A549 (cell line): ENCODE data around the gene WFDC1. TPM values are rescaled to one million over a fixed set of nuclear protein-coding genes. Genes with fewer than 3 reads are reported as not detected.

Source experiments
- ATAC-seq, 2 experiments: fragments of 200-7000 bp in 1 of 2; fragments of >200 bp in 1 of 2; cut with Nextera tagmentation in 1 of 2; cut with Tn5 transposase in 1 of 2; 3 replicates each; pipeline versions ENCODE4 v1.8.0 to v1.9.1; 2018 to 2020; ENCODE audit warnings: mild to moderate bottlenecking in 1 of 2, moderate library complexity in 1 of 2
- CTCF ChIA-PET: fragments of 300-600 bp; sonication (Branson Sonifier 250); formaldehyde crosslinking; extraction: SDS; loops from one replicate; lab custom pipeline; 2021; ENCODE audit warnings: antibody characterized with exemption, inconsistent platforms; lab: Yijun Ruan, JAX
- POLR2A ChIA-PET: fragments of 350-600 bp; formaldehyde crosslinking; extraction: SDS; loops from one replicate; lab custom pipeline; 2021; ENCODE audit warnings: antibody characterized with exemption, inconsistent platforms; lab: Yijun Ruan, JAX
- DNase-seq, 2 experiments: peaks; one replicate each; pipeline versions ENCODE4 v3.0.0 to v3.0.0-alpha.2; 2011 to 2016; ENCODE audit warnings: low read depth in 1 of 2, low spot score in 1 of 2
- FAIRE-seq: peaks from 2 replicates; lab custom pipeline; 2011; peaks lifted over from hg19 to GRCh38; lab: Jason Lieb, UNC
- H3K27ac ChIP-seq, 2 experiments: fragments of >200 bp; sonication (Bioruptor Twin); formaldehyde crosslinking; 3 replicates each; pipeline ENCODE4 v1.5.1; 2016 to 2017
- H3K4me1 ChIP-seq: fragments of >200 bp; sonication (Bioruptor Twin); formaldehyde crosslinking; 3 replicates; pipeline ENCODE4 v1.6.1; 2016
- H3K4me2 ChIP-seq: fragments of >200 bp; sonication (Bioruptor Twin); formaldehyde crosslinking; 3 replicates; pipeline ENCODE4 v1.6.1; 2016
- H3K4me3 ChIP-seq: fragments of >200 bp; sonication (Bioruptor Twin); formaldehyde crosslinking; 3 replicates; pipeline ENCODE4 v1.5.1; 2016
- H3K9me3 ChIP-seq: fragments of >200 bp; sonication (Bioruptor Twin); formaldehyde crosslinking; 3 replicates; pipeline ENCODE4 v1.6.1; 2016
- BHLHE40 ChIP-seq: IDR thresholded peaks from 2 replicates; pipeline ENCODE4 v1.6.1; 2012; ENCODE audit warnings: low read depth, low read length, inconsistent platforms
- CBX2 ChIP-seq: fragments of 200-600 bp; sonication (generic); IDR thresholded peaks from 2 replicates; pipeline ENCODE4 v1.6.1; 2016; ENCODE audit warnings: low read depth, mild to moderate bottlenecking, borderline replicate concordance
- ESRRA ChIP-seq: fragments of 150-350 bp; IDR thresholded peaks from 2 replicates; pipeline ENCODE4 v1.6.1; 2014; ENCODE audit warnings: mild to moderate bottlenecking, low read length, borderline replicate concordance
- FOSB ChIP-seq: fragments of 250-450 bp; sonication (Bioruptor Pico); IDR thresholded peaks from 2 replicates; pipeline ENCODE4 v1.5.0; 2020; ENCODE audit warnings: mild to moderate bottlenecking, moderate library complexity
- FOSL2 ChIP-seq, 2 experiments: fragments of 450-650 bp in 1 of 2; fragments of >200 bp in 1 of 2; sonication (Bioruptor Twin) in 1 of 2; formaldehyde crosslinking; IDR thresholded peaks; 2 replicates each; pipeline versions ENCODE4 v1.5.0 to v1.6.1; 2016 to 2020; ENCODE audit warnings: mild to moderate bottlenecking in 1 of 2, moderate library complexity in 1 of 2
- FOXS1 ChIP-seq: fragments of 250-450 bp; sonication (Bioruptor Pico); IDR thresholded peaks from 2 replicates; pipeline ENCODE4 v1.5.0; 2020; ENCODE audit warnings: mild to moderate bottlenecking, moderate library complexity
- HEYL ChIP-seq: fragments of 250-450 bp; sonication (Bioruptor Pico); IDR thresholded peaks from 2 replicates; pipeline ENCODE4 v1.8.0; 2021; ENCODE audit warnings: mild to moderate bottlenecking, moderate library complexity
- HOXB13 ChIP-seq: fragments of 250-450 bp; sonication (Bioruptor Pico); IDR thresholded peaks from 2 replicates; pipeline ENCODE4 v1.5.0; 2020; ENCODE audit warnings: low read depth, mild to moderate bottlenecking, moderate library complexity
- HOXB5 ChIP-seq: fragments of 250-450 bp; sonication (Bioruptor Pico); IDR thresholded peaks from 2 replicates; pipeline ENCODE4 v1.5.0; 2020; ENCODE audit warnings: mild to moderate bottlenecking, moderate library complexity
- JUNB ChIP-seq: fragments of >200 bp; sonication (Bioruptor Twin); formaldehyde crosslinking; IDR thresholded peaks from 2 replicates; pipeline ENCODE4 v1.6.1; 2016
- KDM1A ChIP-seq: fragments of 200-600 bp; sonication (generic); IDR thresholded peaks from 2 replicates; pipeline ENCODE4 v1.6.1; 2016; ENCODE audit warnings: low read depth, mild to moderate bottlenecking
- KDM5A ChIP-seq: fragments of 200-600 bp; sonication (generic); IDR thresholded peaks from 2 replicates; pipeline ENCODE4 v1.6.1; 2016; ENCODE audit warnings: antibody characterized with exemption, mild to moderate bottlenecking
- MAFK ChIP-seq: fragments of 450-650 bp; IDR thresholded peaks from 2 replicates; pipeline ENCODE4 v1.6.1; 2014; ENCODE audit not compliant: partially characterized antibody
- MYC ChIP-seq: IDR thresholded peaks from 2 replicates; pipeline ENCODE4 v1.6.1; 2012; ENCODE audit warnings: mild to moderate bottlenecking, inconsistent platforms, low read length, improper control_type of control experiment, borderline replicate concordance
- PHF8 ChIP-seq: fragments of 200-600 bp; sonication (generic); IDR thresholded peaks from 2 replicates; pipeline ENCODE4 v1.6.1; 2016; ENCODE audit warnings: low read depth, mild to moderate bottlenecking, antibody characterized with exemption, moderate library complexity, borderline replicate concordance
- POLR2A ChIP-seq: IDR thresholded peaks from 2 replicates; pipeline ENCODE4 v1.6.1; 2012; ENCODE audit warnings: mild to moderate bottlenecking, low read length
- POLR2AphosphoS2 ChIP-seq: conservative IDR thresholded peaks from 2 replicates; pipeline ENCODE4 v1.6.1; 2012; ENCODE audit warnings: low read length, improper control_type of control experiment, inconsistent platforms
- RAD21 ChIP-seq, 2 experiments: fragments of >200 bp in 1 of 2; sonication (Bioruptor Twin) in 1 of 2; formaldehyde crosslinking in 1 of 2; IDR thresholded peaks in 1 of 2; conservative IDR thresholded peaks in 1 of 2; 2 replicates in 1 of 2; 3 replicates in 1 of 2; pipeline ENCODE4 v1.6.1; 2012 to 2018; ENCODE audit warnings: inconsistent platforms in 1 of 2
- RCOR1 ChIP-seq: fragments of 150-350 bp; IDR thresholded peaks from 2 replicates; pipeline ENCODE4 v1.6.1; 2014; ENCODE audit warnings: antibody characterized with exemption, low read length, low read depth
- REST ChIP-seq: fragments of 200-600 bp; sonication (generic); IDR thresholded peaks from 2 replicates; pipeline ENCODE4 v1.6.1; 2016; ENCODE audit warnings: antibody characterized with exemption, mild to moderate bottlenecking, moderate library complexity
- RFX5 ChIP-seq: fragments of 450-650 bp; IDR thresholded peaks from 2 replicates; pipeline ENCODE4 v1.7.1; 2014; ENCODE audit warnings: antibody characterized with exemption, mild to moderate bottlenecking, moderate library complexity
- RNF2 ChIP-seq: fragments of 200-600 bp; sonication (generic); IDR thresholded peaks from 2 replicates; pipeline ENCODE4 v1.6.1; 2016; ENCODE audit warnings: low read depth, mild to moderate bottlenecking, antibody characterized with exemption, moderate library complexity, borderline replicate concordance
- TFCP2L1 ChIP-seq: fragments of 250-450 bp; sonication (Bioruptor Pico); IDR thresholded peaks from 2 replicates; pipeline ENCODE4 v1.5.0; 2021; ENCODE audit warnings: mild to moderate bottlenecking
- TP53 ChIP-seq: fragments of 250-450 bp; sonication (Bioruptor Pico); IDR thresholded peaks from 2 replicates; pipeline ENCODE4 v1.5.0; 2021; ENCODE audit warnings: mild to moderate bottlenecking, moderate library complexity
- ZC3H11A ChIP-seq: fragments of 450-650 bp; IDR thresholded peaks from 2 replicates; pipeline ENCODE4 v1.6.1; 2014; ENCODE audit warnings: antibody characterized with exemption, mild to moderate bottlenecking
- ZFP36 ChIP-seq: fragments of 450-650 bp; IDR thresholded peaks from 2 replicates; pipeline ENCODE4 v1.6.1; 2014; ENCODE audit warnings: borderline replicate concordance; ENCODE audit not compliant: partially characterized antibody
- WGBS: methylation state at CpG from one replicate; pipeline ENCODE4 v1.1.6; 2017; ENCODE audit errors: missing lambda C conversion rate; 5-methylcytosine and 5-hydroxymethylcytosine counted together
- polyA plus RNA-seq, 4 experiments: library from polyadenylated mRNA; depleted of rRNA in 3 of 4; stranded (reverse); fragments of >200 nt; fragmentation: RNase III in 1 of 4; extraction: RNeasy Plus Mini Kit Qiagen cat#74134 plus additional on column Dnase treatment in 1 of 4; gene quantifications; 2 replicates in 3 of 4; 3 replicates in 1 of 4; pipeline ENCODE4 v1.2.3, GENCODE V29; 2011 to 2017
- TF ChIP-seq, protein P1 (sequence below): fragments of >200 bp; sonication (Bioruptor Twin); formaldehyde crosslinking; IDR thresholded peaks from 2 replicates; pipeline ENCODE4 v1.6.1; 2016
- TF ChIP-seq, protein P2 (sequence below): IDR thresholded peaks from 2 replicates; pipeline ENCODE4 v1.6.1; 2012
- TF ChIP-seq, protein P3 (sequence below): fragments of >200 bp; sonication (Bioruptor Twin); formaldehyde crosslinking; IDR thresholded peaks from 3 replicates; pipeline ENCODE4 v1.5.1; 2016
- TF ChIP-seq, protein P4 (sequence below): fragments of 250-450 bp; sonication (Bioruptor Pico); IDR thresholded peaks from 2 replicates; pipeline ENCODE4 v1.5.0; 2020; ENCODE audit warnings: low read depth, mild to moderate bottlenecking, moderate library complexity

The WFDC1 gene
- polyA plus RNA-seq, 2 of the 4 experiments (the other 2 are of a cell fraction): not detected

DNA sequence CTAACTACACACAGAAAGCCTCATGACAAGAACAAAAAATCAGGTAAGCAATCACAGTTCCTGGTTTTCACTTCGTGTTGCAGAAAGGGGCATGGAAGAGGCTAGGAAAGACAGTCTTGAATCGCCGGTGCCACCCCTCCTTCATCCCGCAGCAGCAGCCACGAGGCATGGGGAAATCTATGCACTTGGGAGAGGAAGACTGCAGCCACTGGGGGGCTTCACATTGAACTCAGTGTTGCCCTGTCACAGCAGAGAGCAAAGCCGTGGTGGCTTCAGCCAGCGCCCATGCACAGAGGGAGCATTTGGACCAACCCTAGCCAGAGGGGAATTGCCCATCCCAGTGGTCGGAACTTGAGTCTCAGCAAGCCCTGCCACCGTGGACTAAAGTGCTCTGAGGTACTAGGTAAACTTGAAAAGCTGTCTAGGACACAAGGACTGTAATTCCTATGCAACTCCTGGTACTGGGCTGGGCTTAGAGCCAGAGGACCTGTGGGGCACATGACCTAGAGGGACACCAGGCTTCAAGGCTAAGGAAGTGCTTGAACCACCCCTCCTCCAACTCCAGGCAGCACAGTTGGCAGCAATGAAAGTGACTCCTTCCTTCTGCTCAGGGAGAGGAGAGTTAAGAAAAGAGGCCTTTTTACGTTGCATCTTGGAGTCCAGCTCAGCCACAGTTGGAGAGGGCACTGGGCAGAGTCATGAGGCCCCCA lies 38.5 kb downstream of the WFDC1 start:
- POLR2A ChIA-PET: no interaction called here
- no peak overlapping the region for H3K27ac ChIP-seq
- DNase-seq: no peak
- H3K4me2 ChIP-seq: no peak overlapping the region
- H3K9me3 ChIP-seq: peaks cover 10% of the 10 kb centered on the region; the same call in 2 of the 3 replicates
- H3K4me1 ChIP-seq: no peaks in the 10 kb centered on the region
- ATAC-seq: no peak; a peak in 2 of 6 replicates
- no peak for FAIRE-seq
- no peak overlapping the region for H3K4me3 ChIP-seq
- 55% methylated on average over 9 of the region's 10 CpGs for whole genome bisulfite sequencing
- CTCF ChIA-PET: interaction anchor here (1.1 kb wide), 1 partner anchor 49 kb away, joined by 3 read pairs; no protein-coding TSS in a partner anchor
- TF ChIP-seq TP53 (no peak), POLR2A (no peak), KDM5A (no peak), ESRRA (no peak), TFCP2L1 (CRISPR knock-in tag) (no peak), CBX2 (no peak), HOXB13 (CRISPR knock-in tag) (no peak), ZC3H11A (no peak), FOXS1 (no peak), RCOR1 (no peak), POLR2AphosphoS2 (no peak), HEYL (CRISPR knock-in tag) (no peak), KDM1A (no peak), RNF2 (no peak), MAFK (no peak), FOSL2 (IDR thresholded peaks at IDR 0.05) (no peak), FOSL2 (CRISPR knock-in tag; IDR thresholded peaks at IDR 0.05) (no peak), BHLHE40 (no peak)
- TF ChIP-seq, protein P1, sequence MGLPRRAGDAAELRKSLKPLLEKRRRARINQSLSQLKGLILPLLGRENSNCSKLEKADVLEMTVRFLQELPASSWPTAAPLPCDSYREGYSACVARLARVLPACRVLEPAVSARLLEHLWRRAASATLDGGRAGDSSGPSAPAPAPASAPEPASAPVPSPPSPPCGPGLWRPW: no peak
- TF ChIP-seq, protein P2, sequence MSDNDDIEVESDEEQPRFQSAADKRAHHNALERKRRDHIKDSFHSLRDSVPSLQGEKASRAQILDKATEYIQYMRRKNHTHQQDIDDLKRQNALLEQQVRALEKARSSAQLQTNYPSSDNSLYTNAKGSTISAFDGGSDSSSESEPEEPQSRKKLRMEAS: no peak

DNA sequence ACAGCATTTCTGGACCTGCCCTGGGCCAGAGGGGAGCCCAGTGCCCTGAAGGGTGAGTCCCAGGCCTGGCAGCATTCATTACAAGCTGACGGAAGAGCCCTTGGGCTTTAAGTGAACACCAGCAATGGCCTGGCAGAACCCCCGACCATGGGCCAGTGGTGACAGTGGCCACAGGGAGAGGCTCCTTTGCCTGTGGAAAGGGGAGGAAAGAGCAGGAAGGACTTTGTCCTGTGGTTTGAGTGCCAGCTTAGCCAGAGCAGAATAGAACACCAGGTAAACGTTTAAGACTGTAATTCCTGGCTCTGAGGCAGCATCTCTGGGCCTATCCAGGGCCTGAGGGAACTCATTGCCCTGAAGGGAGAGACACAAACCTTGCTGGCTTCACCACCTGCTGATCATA lies 39.4 kb downstream of the WFDC1 start:
- no peak for DNase-seq
- Histone ChIP-seq H3K27ac (no peak overlapping the region), H3K4me3 (no peak overlapping the region), H3K9me3 (peaks cover 8% of the 10 kb centered on the region; the same call in 2 of the 3 replicates), H3K4me2 (no peak overlapping the region), H3K4me1 (no peaks in the 10 kb centered on the region)
- no peak for ATAC-seq
- no peak for TF ChIP-seq RAD21 (conservative IDR thresholded peaks at IDR 0.05 in 1 of 2, IDR thresholded peaks at IDR 0.05 in 1 of 2)
- TF ChIP-seq RFX5: no peak
- no peak for TF ChIP-seq MYC
- TF ChIP-seq FOSB (CRISPR knock-in tag): no peak
- no peak for TF ChIP-seq ZFP36
- TF ChIP-seq TFCP2L1 (CRISPR knock-in tag): no peak
- TF ChIP-seq ESRRA: no peak
- TF ChIP-seq HOXB5: no peak
- TF ChIP-seq, protein P3, sequence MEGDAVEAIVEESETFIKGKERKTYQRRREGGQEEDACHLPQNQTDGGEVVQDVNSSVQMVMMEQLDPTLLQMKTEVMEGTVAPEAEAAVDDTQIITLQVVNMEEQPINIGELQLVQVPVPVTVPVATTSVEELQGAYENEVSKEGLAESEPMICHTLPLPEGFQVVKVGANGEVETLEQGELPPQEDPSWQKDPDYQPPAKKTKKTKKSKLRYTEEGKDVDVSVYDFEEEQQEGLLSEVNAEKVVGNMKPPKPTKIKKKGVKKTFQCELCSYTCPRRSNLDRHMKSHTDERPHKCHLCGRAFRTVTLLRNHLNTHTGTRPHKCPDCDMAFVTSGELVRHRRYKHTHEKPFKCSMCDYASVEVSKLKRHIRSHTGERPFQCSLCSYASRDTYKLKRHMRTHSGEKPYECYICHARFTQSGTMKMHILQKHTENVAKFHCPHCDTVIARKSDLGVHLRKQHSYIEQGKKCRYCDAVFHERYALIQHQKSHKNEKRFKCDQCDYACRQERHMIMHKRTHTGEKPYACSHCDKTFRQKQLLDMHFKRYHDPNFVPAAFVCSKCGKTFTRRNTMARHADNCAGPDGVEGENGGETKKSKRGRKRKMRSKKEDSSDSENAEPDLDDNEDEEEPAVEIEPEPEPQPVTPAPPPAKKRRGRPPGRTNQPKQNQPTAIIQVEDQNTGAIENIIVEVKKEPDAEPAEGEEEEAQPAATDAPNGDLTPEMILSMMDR: no peak
- no peak for TF ChIP-seq JUNB
- TF ChIP-seq POLR2A: no peak
- TF ChIP-seq ZC3H11A: no peak
- TF ChIP-seq REST: no peak
- no peak for TF ChIP-seq KDM5A
- TF ChIP-seq, protein P4, sequence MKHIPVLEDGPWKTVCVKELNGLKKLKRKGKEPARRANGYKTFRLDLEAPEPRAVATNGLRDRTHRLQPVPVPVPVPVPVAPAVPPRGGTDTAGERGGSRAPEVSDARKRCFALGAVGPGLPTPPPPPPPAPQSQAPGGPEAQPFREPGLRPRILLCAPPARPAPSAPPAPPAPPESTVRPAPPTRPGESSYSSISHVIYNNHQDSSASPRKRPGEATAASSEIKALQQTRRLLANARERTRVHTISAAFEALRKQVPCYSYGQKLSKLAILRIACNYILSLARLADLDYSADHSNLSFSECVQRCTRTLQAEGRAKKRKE: no peak
- TF ChIP-seq PHF8: no peak
- 59% methylated on average over 3 of the region's 3 CpGs for WGBS
- POLR2A ChIA-PET: no interaction called here
- CTCF ChIA-PET: interaction anchor here (1.6 kb wide), 1 partner anchor 173 kb away, joined by 3 read pairs; no protein-coding TSS in a partner anchor
- no peak for FAIRE-seq
